NB4 (cell line): ENCODE results near the gene MEIS1.

Experiments
- DNase-seq: peaks from one replicate; pipeline ENCODE4 v3.0.0; 2010; ENCODE audit warnings: low read depth
- H3K4me3 ChIP-seq: one replicate; pipeline ENCODE4 v1.5.1; 2011; ENCODE audit warnings: mild to moderate bottlenecking, low read depth, low read length, moderate library complexity
- CTCF ChIP-seq: IDR thresholded peaks from one replicate; pipeline ENCODE4 v1.5.1; 2012; ENCODE audit warnings: low read depth, low read length
- MAX ChIP-seq: IDR thresholded peaks from 2 replicates; pipeline ENCODE4 v1.6.1; 2011; ENCODE audit warnings: low read depth, low read length
- MYC ChIP-seq: IDR thresholded peaks from 2 replicates; pipeline ENCODE4 v1.6.1; 2011; ENCODE audit warnings: low read depth, low read length
- POLR2A ChIP-seq: IDR thresholded peaks from 2 replicates; pipeline ENCODE4 v1.6.1; 2011; ENCODE audit warnings: mild to moderate bottlenecking; ENCODE audit not compliant: insufficient read length; ENCODE audit errors: extremely low read depth

The MEIS1 gene

GRCh38 chr2:66575625-66576310, 140.8 kb downstream of the MEIS1 start:
- no peak overlapping the region for H3K4me3 ChIP-seq
- DNase-seq, result no peak
- no peak for TF ChIP-seq CTCF
- no peak for TF ChIP-seq POLR2A
- TF ChIP-seq MAX, result no peak
- TF ChIP-seq MYC, result no peak

GRCh38 chr2:66576311-66576560, 141.3 kb downstream of the MEIS1 start:
- no peak for DNase-seq
- H3K4me3 ChIP-seq, result no peak overlapping the region

GRCh38 chr2:66576561-66577320, 141.8 kb downstream of the MEIS1 start:
- H3K4me3 ChIP-seq, result no peak overlapping the region
- TF ChIP-seq MAX (no peak), POLR2A (no peak), MYC (no peak)
- no peak for DNase-seq

More at GRCh38 chr2:66576311-66576560, 141.3 kb downstream of the MEIS1 start:
- TF ChIP-seq POLR2A (no peak), CTCF (no peak), MAX (no peak), MYC (no peak)

- no peak for DNase-seq
- H3K4me3 ChIP-seq, result no peak overlapping the region
- TF ChIP-seq MYC (no peak), MAX (no peak), CTCF (no peak), POLR2A (no peak)
Observed at GRCh38 chr2:66577321-66578053, 142.6 kb downstream of the MEIS1 start.

- TF ChIP-seq MYC (no peak), CTCF (no peak), POLR2A (no peak), MAX (no peak)
- H3K4me3 ChIP-seq, result no peak overlapping the region
- no peak for DNase-seq
Observed at GRCh38 chr2:66578054-66578686, 143.2 kb downstream of the MEIS1 start.

- DNase-seq, result no peak
- no peak overlapping the region for H3K4me3 ChIP-seq
- TF ChIP-seq MAX (no peak), CTCF (no peak), POLR2A (no peak), MYC (no peak)
Observed at GRCh38 chr2:66578687-66579106, 143.8 kb downstream of the MEIS1 start.
